IMR-90 (cell line): ENCODE measurements around the gene RGS7BP.

Experiments used
- BHLHE40 ChIP-seq: fragments of 150-350 bp; IDR thresholded peaks from 2 replicates; pipeline ENCODE4 v1.6.1; 2016; ENCODE audit warnings: mild to moderate bottlenecking, low read depth, low read length
- CEBPB ChIP-seq: IDR thresholded peaks from 2 replicates; pipeline ENCODE4 v1.6.1; 2012; ENCODE audit warnings: low read depth, low read length, improper control_type of control experiment
- CTCF ChIP-seq: conservative IDR thresholded peaks from 2 replicates; pipeline ENCODE4 v1.5.1; 2012; ENCODE audit warnings: mild to moderate bottlenecking, low read depth, low read length, improper control_type of control experiment
- FOS ChIP-seq: fragments of 150-350 bp; IDR thresholded peaks from 2 replicates; pipeline ENCODE4 v1.6.1; 2016; ENCODE audit warnings: low read depth, low read length
- MXI1 ChIP-seq: IDR thresholded peaks from 2 replicates; pipeline ENCODE4 v1.6.1; 2012; ENCODE audit warnings: low read depth, mild to moderate bottlenecking, low read length, moderate library complexity, borderline replicate concordance
- POLR2A ChIP-seq: IDR thresholded peaks from 2 replicates; pipeline ENCODE4 v1.6.1; 2012; ENCODE audit warnings: mild to moderate bottlenecking, low read depth, low read length
- RAD21 ChIP-seq: IDR thresholded peaks from 2 replicates; pipeline ENCODE4 v1.6.1; 2012; ENCODE audit warnings: low read length, improper control_type of control experiment
- RFX5 ChIP-seq: IDR thresholded peaks from 2 replicates; pipeline ENCODE4 v1.8.0; 2012; ENCODE audit warnings: low read depth, mild to moderate bottlenecking, low read length, moderate library complexity
- SMC3 ChIP-seq: fragments of 150-350 bp; IDR thresholded peaks from 2 replicates; pipeline ENCODE4 v1.6.1; 2016; ENCODE audit warnings: low read depth, mild to moderate bottlenecking, antibody characterized with exemption, low read length, moderate library complexity

GRCh38 chr5:64594025-64594424 is 88.2 kb downstream of the RGS7BP start:
- no peak for TF ChIP-seq CTCF
- TF ChIP-seq RAD21, result no peak
- no peak for TF ChIP-seq CEBPB
- no peak for TF ChIP-seq FOS
- no peak for TF ChIP-seq POLR2A
- no peak for TF ChIP-seq SMC3
- TF ChIP-seq BHLHE40, result no peak
- TF ChIP-seq RFX5, result no peak
- TF ChIP-seq MXI1, result no peak
